IMR-90 (cell line): ENCODE measurements around the gene CYP26B1.
A peak's percentile ranks its signal among the peaks of the same experiment; 100 is the strongest.

Experiments used
- CEBPB ChIP-seq: IDR thresholded peaks from 2 replicates; pipeline ENCODE4 v1.6.1; 2012; ENCODE audit warnings: low read depth, low read length, improper control_type of control experiment
- FOS ChIP-seq: fragments of 150-350 bp; IDR thresholded peaks from 2 replicates; pipeline ENCODE4 v1.6.1; 2016; ENCODE audit warnings: low read depth, low read length
- NFE2L2 ChIP-seq: fragments of 150-350 bp; IDR thresholded peaks from 2 replicates; pipeline ENCODE4 v1.6.1; 2016; ENCODE audit warnings: low read depth, mild to moderate bottlenecking, low read length
- POLR2A ChIP-seq: IDR thresholded peaks from 2 replicates; pipeline ENCODE4 v1.6.1; 2012; ENCODE audit warnings: mild to moderate bottlenecking, low read depth, low read length
- RAD21 ChIP-seq: IDR thresholded peaks from 2 replicates; pipeline ENCODE4 v1.6.1; 2012; ENCODE audit warnings: low read length, improper control_type of control experiment
- TF ChIP-seq, protein P1 (sequence below): conservative IDR thresholded peaks from 2 replicates; pipeline ENCODE4 v1.5.1; 2012; ENCODE audit warnings: mild to moderate bottlenecking, low read depth, low read length, improper control_type of control experiment
- TF ChIP-seq, protein P2 (sequence below): fragments of 150-350 bp; IDR thresholded peaks from 2 replicates; pipeline ENCODE4 v1.6.1; 2016; ENCODE audit warnings: low read depth, mild to moderate bottlenecking, low read length, moderate library complexity, borderline replicate concordance

DNA sequence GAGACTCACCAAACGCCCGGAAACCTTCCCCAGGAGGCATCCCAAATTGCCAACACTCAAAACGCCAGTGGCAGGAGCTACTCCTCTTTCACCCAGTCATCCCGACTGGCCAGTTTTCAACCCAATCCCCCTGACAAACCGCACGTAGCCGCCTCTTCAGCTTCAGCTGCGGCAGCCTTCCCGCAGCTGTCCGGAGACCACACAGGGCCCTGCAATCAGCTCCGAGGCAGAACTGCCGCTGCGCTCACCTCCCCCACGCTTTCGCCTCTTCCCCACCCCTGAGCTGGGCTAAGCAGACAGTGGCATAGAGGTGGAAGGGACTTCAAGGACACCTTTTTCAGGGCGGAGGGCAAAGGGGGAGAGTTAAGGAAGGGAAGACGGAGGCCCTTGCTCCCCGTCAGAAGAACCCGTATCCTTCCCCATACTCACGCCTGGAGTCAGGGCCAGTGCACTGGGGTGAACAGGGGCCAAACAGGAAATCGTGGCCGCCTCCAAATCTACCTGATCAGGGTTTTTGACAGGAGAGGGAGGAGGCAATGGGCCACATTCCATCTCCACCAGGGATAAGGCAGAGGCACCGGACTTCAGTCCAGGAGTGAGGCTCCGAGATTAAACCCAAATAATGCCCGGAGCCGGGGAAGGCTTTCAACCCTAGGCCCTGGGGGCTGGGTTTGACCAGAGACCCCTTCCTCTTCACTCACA, 16.9 kb downstream of the CYP26B1 start:
- TF ChIP-seq, protein P1, sequence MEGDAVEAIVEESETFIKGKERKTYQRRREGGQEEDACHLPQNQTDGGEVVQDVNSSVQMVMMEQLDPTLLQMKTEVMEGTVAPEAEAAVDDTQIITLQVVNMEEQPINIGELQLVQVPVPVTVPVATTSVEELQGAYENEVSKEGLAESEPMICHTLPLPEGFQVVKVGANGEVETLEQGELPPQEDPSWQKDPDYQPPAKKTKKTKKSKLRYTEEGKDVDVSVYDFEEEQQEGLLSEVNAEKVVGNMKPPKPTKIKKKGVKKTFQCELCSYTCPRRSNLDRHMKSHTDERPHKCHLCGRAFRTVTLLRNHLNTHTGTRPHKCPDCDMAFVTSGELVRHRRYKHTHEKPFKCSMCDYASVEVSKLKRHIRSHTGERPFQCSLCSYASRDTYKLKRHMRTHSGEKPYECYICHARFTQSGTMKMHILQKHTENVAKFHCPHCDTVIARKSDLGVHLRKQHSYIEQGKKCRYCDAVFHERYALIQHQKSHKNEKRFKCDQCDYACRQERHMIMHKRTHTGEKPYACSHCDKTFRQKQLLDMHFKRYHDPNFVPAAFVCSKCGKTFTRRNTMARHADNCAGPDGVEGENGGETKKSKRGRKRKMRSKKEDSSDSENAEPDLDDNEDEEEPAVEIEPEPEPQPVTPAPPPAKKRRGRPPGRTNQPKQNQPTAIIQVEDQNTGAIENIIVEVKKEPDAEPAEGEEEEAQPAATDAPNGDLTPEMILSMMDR: no peak
- no peak for TF ChIP-seq POLR2A
- TF ChIP-seq RAD21: no peak
- no peak for TF ChIP-seq CEBPB
- TF ChIP-seq NFE2L2: peak; percentile 34; the same call in 1 of the 2 replicates
- no peak for TF ChIP-seq FOS
- TF ChIP-seq, protein P2, sequence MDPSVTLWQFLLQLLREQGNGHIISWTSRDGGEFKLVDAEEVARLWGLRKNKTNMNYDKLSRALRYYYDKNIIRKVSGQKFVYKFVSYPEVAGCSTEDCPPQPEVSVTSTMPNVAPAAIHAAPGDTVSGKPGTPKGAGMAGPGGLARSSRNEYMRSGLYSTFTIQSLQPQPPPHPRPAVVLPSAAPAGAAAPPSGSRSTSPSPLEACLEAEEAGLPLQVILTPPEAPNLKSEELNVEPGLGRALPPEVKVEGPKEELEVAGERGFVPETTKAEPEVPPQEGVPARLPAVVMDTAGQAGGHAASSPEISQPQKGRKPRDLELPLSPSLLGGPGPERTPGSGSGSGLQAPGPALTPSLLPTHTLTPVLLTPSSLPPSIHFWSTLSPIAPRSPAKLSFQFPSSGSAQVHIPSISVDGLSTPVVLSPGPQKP: no peak
